IMR-90 (cell line): Measurements from ENCODE around the gene SLC5A2. TPM values are rescaled to one million over a fixed set of nuclear protein-coding genes. Genes with fewer than 3 reads are reported as not detected.
A peak's percentile ranks its signal among the peaks of the same experiment; 100 is the strongest.

Experiments
- ATAC-seq: fragments of 200-7000 bp; cut with Tn5 transposase; 2 replicates; pipeline ENCODE4 v1.9.1; 2020; ENCODE audit warnings: low read depth, mild to moderate bottlenecking, moderate library complexity
- BruUV-seq: library from RNA; stranded (reverse); fragments of 400-500 nt; replicated peaks from 2 replicates; lab custom pipeline; 2021; lab: Mats Ljungman, UMichigan
- CTCF ChIA-PET: fragments of 300-600 bp; formaldehyde crosslinking; extraction: SDS; loops from one replicate; lab custom pipeline; 2021; ENCODE audit warnings: antibody characterized with exemption; lab: Yijun Ruan, JAX
- POLR2A ChIA-PET: fragments of 300-600 bp; sonication (Branson Sonifier 250); formaldehyde crosslinking; loops from one replicate; lab custom pipeline; 2022; ENCODE audit warnings: antibody characterized with exemption; ENCODE audit not compliant: unreplicated experiment; lab: Charles Lee
- DNase-seq: peaks from one replicate; pipeline ENCODE4 v3.0.0; 2013
- H2AFZ ChIP-seq: replicated peaks from 2 replicates; pipeline ENCODE3; 2013; ENCODE audit warnings: low read length, mild to moderate bottlenecking; ENCODE audit not compliant: poor library complexity
- H2AK5ac ChIP-seq: 2 replicates; pipeline ENCODE4 v1.6.1; 2013; ENCODE audit warnings: low read depth, low read length, inconsistent platforms
- H2AK9ac ChIP-seq: replicated peaks from 2 replicates; pipeline ENCODE3; 2013; ENCODE audit warnings: mild to moderate bottlenecking, low read depth, low read length, moderate library complexity; ENCODE audit not compliant: poor library complexity
- H2BK120ac ChIP-seq: 2 replicates; pipeline ENCODE4 v1.6.1; 2013; ENCODE audit warnings: low read depth, low read length, inconsistent platforms
- H2BK15ac ChIP-seq: 3 replicates; pipeline ENCODE4 v1.6.1; 2013; ENCODE audit warnings: low read depth, low read length, inconsistent platforms
- H2BK20ac ChIP-seq: 2 replicates; pipeline ENCODE4 v1.6.1; 2013; ENCODE audit warnings: low read depth, mild to moderate bottlenecking, inconsistent platforms, low read length, moderate library complexity
- H2BK5ac ChIP-seq: 2 replicates; pipeline ENCODE4 v1.6.1; 2013; ENCODE audit warnings: mild to moderate bottlenecking, low read depth, low read length, inconsistent platforms; ENCODE audit not compliant: poor library complexity, severe bottlenecking
- H3K14ac ChIP-seq: replicated peaks from 2 replicates; pipeline ENCODE4 v1.6.1; 2013; ENCODE audit warnings: low read depth, low read length, inconsistent platforms
- H3K18ac ChIP-seq: 2 replicates; pipeline ENCODE4 v1.6.1; 2013; ENCODE audit warnings: low read depth, low read length, control low read depth
- H3K23ac ChIP-seq: 2 replicates; pipeline ENCODE4 v1.6.1; 2013; ENCODE audit warnings: low read depth, low read length, inconsistent platforms
- H3K27ac ChIP-seq: 2 replicates; pipeline ENCODE4 v1.5.1; 2013; ENCODE audit warnings: mild to moderate bottlenecking, control low read depth, low read length; ENCODE audit not compliant: insufficient read depth
- H3K27me3 ChIP-seq: 2 replicates; pipeline ENCODE4 v1.6.1; 2013; ENCODE audit warnings: low read length; ENCODE audit not compliant: control insufficient read depth, insufficient read depth
- H3K36me3 ChIP-seq: 2 replicates; pipeline ENCODE4 v1.6.1; 2013; ENCODE audit warnings: low read length, mixed read lengths; ENCODE audit not compliant: control insufficient read depth, insufficient read depth
- H3K4ac ChIP-seq: 2 replicates; pipeline ENCODE4 v1.6.1; 2013; ENCODE audit warnings: low read depth, low read length, inconsistent platforms
- H3K4me1 ChIP-seq: 2 replicates; pipeline ENCODE4 v1.6.1; 2013; ENCODE audit warnings: low read length, mixed read lengths; ENCODE audit not compliant: control insufficient read depth, insufficient read depth
- H3K4me2 ChIP-seq: 2 replicates; pipeline ENCODE4 v1.6.1; 2013; ENCODE audit warnings: low read depth, mild to moderate bottlenecking, control low read depth, low read length, moderate library complexity
- H3K4me3 ChIP-seq: 2 replicates; pipeline ENCODE4 v1.5.1; 2013; ENCODE audit warnings: low read depth, mild to moderate bottlenecking, control low read depth, low read length, moderate library complexity; ENCODE audit not compliant: insufficient read depth
- H3K56ac ChIP-seq: 2 replicates; pipeline ENCODE4 v1.6.1; 2013; ENCODE audit warnings: low read length, inconsistent platforms; ENCODE audit not compliant: insufficient read depth; ENCODE audit errors: extremely low read depth
- H3K79me1 ChIP-seq, 2 experiments: 2 replicates each; pipeline ENCODE4 v1.6.1; 2013; ENCODE audit warnings: low read length in 2 of 2, inconsistent platforms in 1 of 2, low read depth in 1 of 2
- H3K9ac ChIP-seq: 2 replicates; pipeline ENCODE4 v1.6.1; 2013; ENCODE audit warnings: low read depth, low read length, control low read depth
- H3K9me1 ChIP-seq: 2 replicates; pipeline ENCODE4 v1.6.1; 2013; ENCODE audit warnings: low read length, inconsistent platforms; ENCODE audit not compliant: insufficient read depth
- H3K9me3 ChIP-seq: 2 replicates; pipeline ENCODE4 v1.6.1; 2013; ENCODE audit warnings: low read length; ENCODE audit not compliant: control insufficient read depth, insufficient read depth
- H4K20me1 ChIP-seq: 2 replicates; pipeline ENCODE4 v1.6.1; 2013; ENCODE audit warnings: low read length, inconsistent platforms; ENCODE audit not compliant: insufficient read depth
- H4K5ac ChIP-seq: 2 replicates; pipeline ENCODE4 v1.6.1; 2013; ENCODE audit warnings: mild to moderate bottlenecking, low read depth, low read length, control low read depth
- H4K8ac ChIP-seq, 2 experiments: 2 replicates each; pipeline ENCODE4 v1.6.1; 2013; ENCODE audit warnings: low read depth in 2 of 2, low read length in 2 of 2, control low read depth in 1 of 2, inconsistent platforms in 1 of 2
- H4K91ac ChIP-seq: 2 replicates; pipeline ENCODE4 v1.6.1; 2013; ENCODE audit warnings: low read depth, low read length, inconsistent platforms; ENCODE audit not compliant: insufficient read depth
- BHLHE40 ChIP-seq: fragments of 150-350 bp; IDR thresholded peaks from 2 replicates; pipeline ENCODE4 v1.6.1; 2016; ENCODE audit warnings: mild to moderate bottlenecking, low read depth, low read length
- CEBPB ChIP-seq: IDR thresholded peaks from 2 replicates; pipeline ENCODE4 v1.6.1; 2012; ENCODE audit warnings: low read depth, low read length, improper control_type of control experiment
- CHD1 ChIP-seq: IDR thresholded peaks from 2 replicates; pipeline ENCODE4 v1.6.1; 2012; ENCODE audit warnings: low read depth, low read length, improper control_type of control experiment
- CTCF ChIP-seq: conservative IDR thresholded peaks from 2 replicates; pipeline ENCODE4 v1.5.1; 2012; ENCODE audit warnings: mild to moderate bottlenecking, low read depth, low read length, improper control_type of control experiment
- FOS ChIP-seq: fragments of 150-350 bp; IDR thresholded peaks from 2 replicates; pipeline ENCODE4 v1.6.1; 2016; ENCODE audit warnings: low read depth, low read length
- MAFK ChIP-seq: IDR thresholded peaks from 2 replicates; pipeline ENCODE4 v1.6.1; 2012; ENCODE audit warnings: low read depth, low read length, improper control_type of control experiment
- NFE2L2 ChIP-seq: fragments of 150-350 bp; IDR thresholded peaks from 2 replicates; pipeline ENCODE4 v1.6.1; 2016; ENCODE audit warnings: low read depth, mild to moderate bottlenecking, low read length
- POLR2A ChIP-seq: IDR thresholded peaks from 2 replicates; pipeline ENCODE4 v1.6.1; 2012; ENCODE audit warnings: mild to moderate bottlenecking, low read depth, low read length
- RAD21 ChIP-seq: IDR thresholded peaks from 2 replicates; pipeline ENCODE4 v1.6.1; 2012; ENCODE audit warnings: low read length, improper control_type of control experiment
- RCOR1 ChIP-seq: IDR thresholded peaks from 2 replicates; pipeline ENCODE4 v1.6.1; 2012; ENCODE audit warnings: mild to moderate bottlenecking, low read length, improper control_type of control experiment; ENCODE audit not compliant: insufficient replicate concordance
- RFX5 ChIP-seq: IDR thresholded peaks from 2 replicates; pipeline ENCODE4 v1.8.0; 2012; ENCODE audit warnings: low read depth, mild to moderate bottlenecking, low read length, moderate library complexity
- USF2 ChIP-seq: fragments of 150-350 bp; IDR thresholded peaks from 2 replicates; pipeline ENCODE4 v1.6.1; 2017; ENCODE audit warnings: mild to moderate bottlenecking, antibody characterized with exemption, low read length, low read depth
- WGBS, 2 experiments: methylation state at CpG; one replicate each; pipeline versions ENCODE4 v1.1.5 to v1.1.7; 2013; ENCODE audit warnings: missing lambda C conversion rate in 2 of 2; ENCODE audit not compliant: insufficient read length in 1 of 2; ENCODE audit errors: extremely low coverage in 2 of 2; 5-methylcytosine and 5-hydroxymethylcytosine counted together
- dilution Hi-C: fragments of 300-500 bp; cut with HindIII; formaldehyde crosslinking; loops from one replicate; pipeline ENCODE4 v1.14.3; 2018; ENCODE audit warnings: low sequenced_read_pairs; ENCODE audit not compliant: unreplicated experiment
- in situ Hi-C: fragments of 300-500 bp; cut with MboI; formaldehyde crosslinking; loops from 3 replicates; pipeline ENCODE4 v1.14.3; 2019; ENCODE audit warnings: low sequenced_read_pairs, inconsistent platforms, mixed read lengths
- intact Hi-C: fragments of 100-400 bp; cut with micrococcal nuclease; formaldehyde crosslinking; loops from 2 replicates; pipeline ENCODE4 v1.10.0; 2022
- polyA plus RNA-seq, 3 experiments: library from polyadenylated mRNA; depleted of rRNA; stranded (reverse); fragments of >200 nt; gene quantifications; 2 replicates each; pipeline ENCODE4 v1.2.3, GENCODE V29; 2012; ENCODE audit warnings: low replicate concordance in 1 of 3
- total RNA-seq: library from RNA; depleted of rRNA; stranded (reverse); fragments of >200 nt; gene quantifications from 2 replicates; pipeline ENCODE4 v1.2.3, GENCODE V29; 2012

Gene SLC5A2
- total and polyA plus RNA-seq, 2 of the 4 experiments (the other 2 are of a cell fraction) = not detected

- H2BK120ac ChIP-seq = no peak overlapping the region; the same call in 1 of the 2 replicates
- no peak overlapping the region for H4K91ac ChIP-seq
- peak overlapping the region; percentile 53 for H2BK20ac ChIP-seq
- H3K18ac ChIP-seq = no peak overlapping the region
- H4K20me1 ChIP-seq = peaks cover 20% of the 10 kb centered on the region
- 0 out of 2 replicates have a peak overlapping the region, but pooled peaks have one; percentile 50 for H3K14ac ChIP-seq
- no peak overlapping the region for H3K56ac ChIP-seq
- no peak overlapping the region for H3K27ac ChIP-seq
- dilution Hi-C loops (no loop called here), in situ Hi-C loops (loop anchor here (25.0 kb wide), 1 partner anchor 411 kb away; the partner anchor contains the start of gene ZNF267), intact Hi-C loops (no loop called here)
- ChIA-PET CTCF (interaction anchor here (0.5 to 1.4 kb wide), 4 partner anchors 9 to 499 kb away, joined by 3 to 11 read pairs (median 6); partner anchors contain the start of gene ZNF843), POLR2A (no interaction called here)
- WGBS, 2 experiments = 100% methylated on average over 1 of the region's 5 CpGs; no CpG with 5 or more reads in 1 of the 2 experiments
- H4K8ac ChIP-seq = peak overlapping the region in 1 of 2 experiments; percentile 61; a peak in 2 of 4 replicates
- no peak for DNase-seq
- peaks cover 21% of the 10 kb centered on the region for H3K9me1 ChIP-seq
- no peaks in the 10 kb centered on the region for H3K36me3 ChIP-seq
- TF ChIP-seq USF2 (no peak), CHD1 (no peak), NFE2L2 (no peak), CTCF (no peak), FOS (no peak), RAD21 (no peak), MAFK (no peak), RCOR1 (no peak), POLR2A (no peak), CEBPB (no peak), RFX5 (no peak), BHLHE40 (no peak)
- ATAC-seq = no peak
- no peak overlapping the region for H3K23ac ChIP-seq
- peak overlapping the region; percentile 45; the same call in 1 of the 2 replicates for H4K5ac ChIP-seq
- no peak overlapping the region for H2AK5ac ChIP-seq
- H3K9ac ChIP-seq = no peak overlapping the region
- no peak overlapping the region for H2BK5ac ChIP-seq
- H3K4me3 ChIP-seq = no peak overlapping the region
- no peak overlapping the region for H2AFZ ChIP-seq
- no peak overlapping the region for H3K4me2 ChIP-seq
- no peaks in the 10 kb centered on the region for H3K9me3 ChIP-seq
- H3K4ac ChIP-seq = no peak overlapping the region; the same call in 1 of the 2 replicates
- BruUV-seq = no TSS peak
- H2AK9ac ChIP-seq = no peak overlapping the region
- peaks cover 18% of the 10 kb centered on the region for H3K4me1 ChIP-seq
- no peak overlapping the region for H2BK15ac ChIP-seq
- H3K79me1 ChIP-seq = peaks cover 11 to 48% of the 10 kb centered on the region in 2 experiments
- H3K27me3 ChIP-seq = no peaks in the 10 kb centered on the region
Observed at GRCh38 chr16:31451201-31451600, 31.7 kb upstream of the SLC5A2 start.
